H1 (cell line): ENCODE measurements around the gene SLC6A18. TPM values are rescaled to one million over a fixed set of nuclear protein-coding genes. Genes with fewer than 3 reads are reported as not detected.

ENCODE experiments used
- CTCF ChIA-PET: fragments of 300-600 bp; sonication (Branson Sonifier 250); formaldehyde crosslinking; loops from one replicate; lab custom pipeline; 2021; ENCODE audit not compliant: partially characterized antibody; lab: Charles Lee
- POLR2A ChIA-PET: fragments of 300-600 bp; sonication (Branson Sonifier 250); formaldehyde crosslinking; loops from one replicate; lab custom pipeline; 2021; ENCODE audit warnings: inconsistent platforms; ENCODE audit not compliant: partially characterized antibody; lab: Charles Lee
- DNase-seq, 2 experiments: peaks; one replicate each; pipeline versions ENCODE4 v3.0.0 to v3.0.0-alpha.2; 2010 to 2022; ENCODE audit warnings: low spot score in 2 of 2, low read depth in 1 of 2, mixed read lengths in 1 of 2
- FAIRE-seq: peaks from 2 replicates; lab custom pipeline; 2011; peaks lifted over from hg19 to GRCh38; lab: Jason Lieb, UNC
- H2AFZ ChIP-seq: 2 replicates; pipeline ENCODE4 v1.8.1; 2012; ENCODE audit warnings: low read length, inconsistent platforms
- H2AK5ac ChIP-seq: 2 replicates; pipeline ENCODE4 v1.6.1; 2013; ENCODE audit warnings: low read depth, low read length
- H2BK120ac ChIP-seq: replicated peaks from 2 replicates; pipeline ENCODE3; 2013; ENCODE audit warnings: low read depth, low read length, inconsistent platforms
- H2BK12ac ChIP-seq: 2 replicates; pipeline ENCODE4 v1.6.1; 2013; ENCODE audit warnings: low read depth, low read length
- H2BK15ac ChIP-seq: 2 replicates; pipeline ENCODE4 v1.6.1; 2013; ENCODE audit warnings: low read length
- H2BK20ac ChIP-seq: 2 replicates; pipeline ENCODE4 v1.6.1; 2013; ENCODE audit warnings: low read length
- H2BK5ac ChIP-seq: 2 replicates; pipeline ENCODE4 v1.6.1; 2013; ENCODE audit warnings: low read depth, low read length
- H3K14ac ChIP-seq: 2 replicates; pipeline ENCODE4 v1.6.1; 2013; ENCODE audit warnings: inconsistent platforms; ENCODE audit not compliant: insufficient read length
- H3K18ac ChIP-seq: 2 replicates; pipeline ENCODE4 v1.6.1; 2013; ENCODE audit warnings: low read length; ENCODE audit errors: extremely low read depth
- H3K23ac ChIP-seq: 2 replicates; pipeline ENCODE4 v1.6.1; 2013; ENCODE audit warnings: inconsistent platforms; ENCODE audit not compliant: insufficient read length
- H3K23me2 ChIP-seq: 2 replicates; pipeline ENCODE4 v1.6.1; 2013; ENCODE audit warnings: low read depth, low read length
- H3K27ac ChIP-seq: 2 replicates; pipeline ENCODE4 v1.6.1; 2011; ENCODE audit warnings: low read depth, low read length, inconsistent platforms
- H3K27me3 ChIP-seq, 4 experiments: replicated peaks in 1 of 4; 1 replicate in 1 of 4; 2 replicates in 3 of 4; pipeline versions ENCODE4 v1.6.1 to v1.8.1; 2011 to 2013; ENCODE audit warnings: low read length in 3 of 4, mild to moderate bottlenecking in 3 of 4, inconsistent platforms in 2 of 4, mixed read lengths in 2 of 4, moderate library complexity in 1 of 4; ENCODE audit not compliant: control insufficient read depth in 3 of 4, insufficient read depth in 3 of 4; ENCODE audit errors: extremely low read depth in 1 of 4
- H3K36me3 ChIP-seq, 4 experiments: 2 replicates each; pipeline versions ENCODE4 v1.6.1 to v1.8.1; 2011 to 2013; ENCODE audit warnings: mild to moderate bottlenecking in 4 of 4, low read length in 3 of 4, moderate library complexity in 2 of 4, control low read depth in 1 of 4, inconsistent platforms in 1 of 4; ENCODE audit not compliant: insufficient read depth in 4 of 4, control insufficient read depth in 2 of 4
- H3K4ac ChIP-seq: replicated peaks from 2 replicates; pipeline ENCODE3; 2013; ENCODE audit warnings: low read length, low read depth, mixed read lengths, inconsistent platforms; ENCODE audit not compliant: insufficient read length
- H3K4me1 ChIP-seq, 4 experiments: replicated peaks in 1 of 4; 1 replicate in 1 of 4; 2 replicates in 3 of 4; pipeline versions ENCODE4 v1.6.1 to v1.8.1; 2011 to 2013; ENCODE audit warnings: low read length in 3 of 4, inconsistent platforms in 2 of 4, mixed read lengths in 1 of 4; ENCODE audit not compliant: insufficient read depth in 4 of 4, control insufficient read depth in 3 of 4
- H3K4me2 ChIP-seq, 2 experiments: 2 replicates each; pipeline versions ENCODE4 v1.6.1 to v1.8.1; 2011 to 2013; ENCODE audit warnings: low read depth in 2 of 2, low read length in 2 of 2, control low read depth in 1 of 2, inconsistent platforms in 1 of 2, mild to moderate bottlenecking in 1 of 2; ENCODE audit not compliant: insufficient read depth in 1 of 2
- H3K4me3 ChIP-seq, 4 experiments: fragments of 200-600, 300-600 bp in 1 of 4; sonication (generic), shearing (Covaris generic), sonication (Bioruptor Twin) in 1 of 4; 2 replicates each; pipeline versions ENCODE4 v1.5.1 to v1.8.1; 2011 to 2016; ENCODE audit warnings: low read length in 4 of 4, low read depth in 3 of 4, control low read depth in 2 of 4, inconsistent platforms in 2 of 4, mild to moderate bottlenecking in 2 of 4, mixed read lengths in 1 of 4, moderate library complexity in 1 of 4; ENCODE audit not compliant: insufficient read depth in 2 of 4; ENCODE audit errors: extremely low read depth in 1 of 4
- H3K56ac ChIP-seq: replicated peaks from 2 replicates; pipeline ENCODE3; 2013; ENCODE audit warnings: low read depth, mild to moderate bottlenecking, mixed read lengths, low read length, inconsistent platforms; ENCODE audit not compliant: insufficient read length
- H3K79me1 ChIP-seq: 2 replicates; pipeline ENCODE4 v1.6.1; 2013; ENCODE audit warnings: low read depth, low read length, control low read depth
- H3K79me2 ChIP-seq, 2 experiments: 2 replicates each; pipeline versions ENCODE4 v1.6.1 to v1.8.1; 2012 to 2013; ENCODE audit warnings: low read length in 2 of 2, mild to moderate bottlenecking in 2 of 2, inconsistent platforms in 1 of 2; ENCODE audit not compliant: insufficient read depth in 2 of 2, control insufficient read depth in 1 of 2
- H3K9ac ChIP-seq, 4 experiments: replicated peaks in 1 of 4; 1 replicate in 1 of 4; 2 replicates in 3 of 4; pipeline versions ENCODE4 v1.6.1 to v1.8.1; 2011 to 2013; ENCODE audit warnings: low read depth in 3 of 4, low read length in 3 of 4, control low read depth in 2 of 4, mild to moderate bottlenecking in 2 of 4, moderate library complexity in 2 of 4, inconsistent platforms in 1 of 4; ENCODE audit errors: extremely low read depth in 1 of 4
- H3K9me3 ChIP-seq, 2 experiments: 2 replicates each; pipeline versions ENCODE4 v1.6.1 to v1.8.1; 2012 to 2013; ENCODE audit warnings: mild to moderate bottlenecking in 2 of 2, moderate library complexity in 2 of 2, control low read depth in 1 of 2, inconsistent platforms in 1 of 2, low read depth in 1 of 2, low read length in 1 of 2, mixed read lengths in 1 of 2; ENCODE audit not compliant: insufficient read depth in 2 of 2
- H4K20me1 ChIP-seq, 2 experiments: replicated peaks in 1 of 2; 2 replicates each; pipeline versions ENCODE3 to v1.8.1; 2011 to 2013; ENCODE audit warnings: inconsistent platforms in 2 of 2, low read length in 2 of 2, mild to moderate bottlenecking in 1 of 2; ENCODE audit not compliant: insufficient read depth in 2 of 2, control insufficient read depth in 1 of 2
- H4K5ac ChIP-seq: 2 replicates; pipeline ENCODE4 v1.6.1; 2013; ENCODE audit warnings: low read length, low read depth, mixed read lengths, inconsistent platforms; ENCODE audit not compliant: insufficient read length
- H4K8ac ChIP-seq: 2 replicates; pipeline ENCODE4 v1.8.0; 2013; ENCODE audit warnings: mild to moderate bottlenecking, moderate library complexity, low read length, inconsistent platforms; ENCODE audit not compliant: insufficient read depth; ENCODE audit errors: extremely low read depth
- H4K91ac ChIP-seq: replicated peaks from 2 replicates; pipeline ENCODE3; 2013; ENCODE audit warnings: low read length, mixed read lengths, inconsistent platforms; ENCODE audit not compliant: insufficient read length
- BACH1 ChIP-seq: IDR thresholded peaks from 2 replicates; pipeline ENCODE4 v1.6.1; 2012; ENCODE audit warnings: low read length, improper control_type of control experiment
- CBX5 ChIP-seq: fragments of 300-800, 300-1000 bp; sonication (generic); IDR thresholded peaks from 2 replicates; pipeline ENCODE4 v1.7.1; 2016; ENCODE audit warnings: antibody characterized with exemption, low read length, low read depth
- E2F6 ChIP-seq: IDR thresholded peaks from 2 replicates; pipeline ENCODE4 v1.6.1; 2012; ENCODE audit warnings: inconsistent platforms
- EZH2 ChIP-seq: fragments of 200-600 bp; sonication (generic); IDR thresholded peaks from 2 replicates; pipeline ENCODE4 v1.7.1; 2012; ENCODE audit warnings: low read depth, mild to moderate bottlenecking, moderate library complexity, low read length, inconsistent platforms; ENCODE audit not compliant: severe bottlenecking
- JUN ChIP-seq: IDR thresholded peaks from 2 replicates; pipeline ENCODE4 v1.6.1; 2011; ENCODE audit warnings: low read depth, mild to moderate bottlenecking, improper control_type of control experiment, low read length
- RAD21 ChIP-seq, 2 experiments: IDR thresholded peaks in 1 of 2; conservative IDR thresholded peaks in 1 of 2; 2 replicates each; pipeline ENCODE4 v1.6.1; 2011; ENCODE audit warnings: low read depth in 2 of 2, low read length in 2 of 2, improper control_type of control experiment in 1 of 2, inconsistent platforms in 1 of 2, mild to moderate bottlenecking in 1 of 2, moderate library complexity in 1 of 2
- SIRT6 ChIP-seq: IDR thresholded peaks from one replicate; pipeline ENCODE4 v1.7.1; 2012; ENCODE audit warnings: low read length, inconsistent platforms
- TCF12 ChIP-seq: IDR thresholded peaks from 2 replicates; pipeline ENCODE4 v1.6.1; 2011; ENCODE audit warnings: low read depth, mild to moderate bottlenecking, low read length
- TEAD4 ChIP-seq: IDR thresholded peaks from 2 replicates; pipeline ENCODE4 v1.6.1; 2012; ENCODE audit warnings: low read depth, low read length, inconsistent platforms, mixed read lengths
- WGBS, 2 experiments: shearing (Covaris generic) in 1 of 2; methylation state at CpG; one replicate each; pipeline versions ENCODE4 v1.1.6 to v1.1.7; 2013 to 2015; ENCODE audit warnings: low lambda C conversion rate in 2 of 2, mixed read lengths in 2 of 2, inconsistent platforms in 1 of 2, low coverage in 1 of 2, missing lambda C conversion rate in 1 of 2; ENCODE audit not compliant: insufficient replicate concordance in 2 of 2, insufficient coverage in 1 of 2, insufficient read length in 1 of 2; ENCODE audit errors: extremely low coverage in 1 of 2, missing lambda C conversion rate in 1 of 2; 5-methylcytosine and 5-hydroxymethylcytosine counted together
- polyA plus RNA-seq, 7 experiments: library from polyadenylated mRNA; depleted of rRNA in 3 of 7; stranded (reverse) in 5 of 7; unstranded in 2 of 7; fragments of >200 nt in 5 of 7; fragments of 200-250 nt in 2 of 7; gene quantifications; 1 replicate in 5 of 7; 2 replicates in 1 of 7; 4 replicates in 1 of 7; pipeline versions ENCODE4 v1.2.1 to v1.2.3, GENCODE V29; 2011 to 2013; ENCODE audit warnings: missing spikeins in 2 of 7, mixed read lengths in 2 of 7
- total RNA-seq: library from RNA; stranded (reverse); fragmentation: NEBNext Ultra II Directional; extraction: Animal tissue kit (Norgen Biotek cat#: 25700); gene quantifications from 2 replicates; pipeline ENCODE4 v1.2.1, GENCODE V29; 2021
- TF ChIP-seq, protein P1 (sequence below), 3 experiments: IDR thresholded peaks; 1 replicate in 2 of 3; 2 replicates in 1 of 3; pipeline versions ENCODE4 v1.5.1 to v1.6.1; 2011; ENCODE audit warnings: low read length in 3 of 3, mild to moderate bottlenecking in 3 of 3, inconsistent platforms in 2 of 3, low read depth in 1 of 3, moderate library complexity in 1 of 3; ENCODE audit not compliant: insufficient read depth in 1 of 3; ENCODE audit errors: control extremely low read depth in 1 of 3

SLC6A18 gene
- total and polyA plus RNA-seq, 2 of the 8 experiments (the other 6 are each of a cell fraction or from before 2014, with no cell fraction given): not detected

- Histone ChIP-seq H3K27ac (no peak overlapping the region), H3K23me2 (no peaks in the 10 kb centered on the region), H3K14ac (no peak overlapping the region), H3K9ac (no peak overlapping the region), H3K9me3 (no peaks in the 10 kb centered on the region), H4K20me1 (no peaks in the 10 kb centered on the region), H3K18ac (no peak overlapping the region; the same call in 1 of the 2 replicates), H4K8ac (peak overlapping the region; percentile 85; the same call in 1 of the 2 replicates), H4K5ac (no peak overlapping the region), H2BK12ac (no peak overlapping the region), H2AFZ (no peak overlapping the region), H3K56ac (no peak overlapping the region), H3K4me2 (no peak overlapping the region), H3K79me1 (no peaks in the 10 kb centered on the region), H3K36me3 (no peaks in the 10 kb centered on the region), H3K4me3 (no peak overlapping the region), H3K4me1 (peaks cover 0 to 3% (median 0%) of the 10 kb centered on the region in 4 experiments; a peak in 1 of 7 replicates), H2BK120ac (no peak overlapping the region), H4K91ac (no peak overlapping the region), H3K4ac (no peak overlapping the region), H2BK20ac (no peak overlapping the region), H2BK5ac (no peak overlapping the region), H2BK15ac (no peak overlapping the region), H2AK5ac (no peak overlapping the region), H3K79me2 (no peaks in the 10 kb centered on the region), H3K27me3 (no peaks in the 10 kb centered on the region; a peak in 1 of 7 replicates), H3K23ac (no peak overlapping the region)
- WGBS, 2 experiments: 69% methylated on average over 16 of the region's 18 CpGs; no CpG with 5 or more reads in 1 of the 2 experiments
- ChIA-PET CTCF (interaction anchor here (0.6 to 3.7 kb wide), 11 partner anchors 12 to 698 kb away, joined by 3 to 15 read pairs (median 3); no protein-coding TSS in a partner anchor), POLR2A (no interaction called here)
- no peak for DNase-seq
- no peak for FAIRE-seq
- TF ChIP-seq RAD21 (IDR thresholded peaks at IDR 0.05 in 1 of 2, conservative IDR thresholded peaks at IDR 0.05 in 1 of 2; ENCODE audit: low read depth in 2 of 2, low read length in 2 of 2) (peak; percentile 14 to 16; a peak in 2 of 4 replicates), JUN (no peak), SIRT6 (no peak), E2F6 (no peak), EZH2 (no peak), CBX5 (no peak), TCF12 (no peak), TEAD4 (no peak), BACH1 (no peak)
- TF ChIP-seq, protein P1, sequence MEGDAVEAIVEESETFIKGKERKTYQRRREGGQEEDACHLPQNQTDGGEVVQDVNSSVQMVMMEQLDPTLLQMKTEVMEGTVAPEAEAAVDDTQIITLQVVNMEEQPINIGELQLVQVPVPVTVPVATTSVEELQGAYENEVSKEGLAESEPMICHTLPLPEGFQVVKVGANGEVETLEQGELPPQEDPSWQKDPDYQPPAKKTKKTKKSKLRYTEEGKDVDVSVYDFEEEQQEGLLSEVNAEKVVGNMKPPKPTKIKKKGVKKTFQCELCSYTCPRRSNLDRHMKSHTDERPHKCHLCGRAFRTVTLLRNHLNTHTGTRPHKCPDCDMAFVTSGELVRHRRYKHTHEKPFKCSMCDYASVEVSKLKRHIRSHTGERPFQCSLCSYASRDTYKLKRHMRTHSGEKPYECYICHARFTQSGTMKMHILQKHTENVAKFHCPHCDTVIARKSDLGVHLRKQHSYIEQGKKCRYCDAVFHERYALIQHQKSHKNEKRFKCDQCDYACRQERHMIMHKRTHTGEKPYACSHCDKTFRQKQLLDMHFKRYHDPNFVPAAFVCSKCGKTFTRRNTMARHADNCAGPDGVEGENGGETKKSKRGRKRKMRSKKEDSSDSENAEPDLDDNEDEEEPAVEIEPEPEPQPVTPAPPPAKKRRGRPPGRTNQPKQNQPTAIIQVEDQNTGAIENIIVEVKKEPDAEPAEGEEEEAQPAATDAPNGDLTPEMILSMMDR (IDR thresholded peaks at IDR 0.05; ENCODE audit: control extremely low read depth in 1 of 3, insufficient read depth in 1 of 3, low read depth in 1 of 3, low read length in 3 of 3): peak in 1 of 3 experiments; percentile 17; a peak in 1 of 4 replicates
These were observed 20.4 kb upstream of the SLC6A18 start for GRCh38 chr5:1204693-1205242.
